ENCODE results near the gene ZFAND4. TPM values are rescaled to one million over a fixed set of nuclear protein-coding genes. Genes with fewer than 3 reads are reported as not detected.

Gene ZFAND4
- total and polyA plus RNA-seq, 9 of the 15 experiments (the other 6 are each of a cell fraction or from before 2014, with no cell fraction given) = 0.42 to 3.0 (median 1.5) TPM

DNA sequence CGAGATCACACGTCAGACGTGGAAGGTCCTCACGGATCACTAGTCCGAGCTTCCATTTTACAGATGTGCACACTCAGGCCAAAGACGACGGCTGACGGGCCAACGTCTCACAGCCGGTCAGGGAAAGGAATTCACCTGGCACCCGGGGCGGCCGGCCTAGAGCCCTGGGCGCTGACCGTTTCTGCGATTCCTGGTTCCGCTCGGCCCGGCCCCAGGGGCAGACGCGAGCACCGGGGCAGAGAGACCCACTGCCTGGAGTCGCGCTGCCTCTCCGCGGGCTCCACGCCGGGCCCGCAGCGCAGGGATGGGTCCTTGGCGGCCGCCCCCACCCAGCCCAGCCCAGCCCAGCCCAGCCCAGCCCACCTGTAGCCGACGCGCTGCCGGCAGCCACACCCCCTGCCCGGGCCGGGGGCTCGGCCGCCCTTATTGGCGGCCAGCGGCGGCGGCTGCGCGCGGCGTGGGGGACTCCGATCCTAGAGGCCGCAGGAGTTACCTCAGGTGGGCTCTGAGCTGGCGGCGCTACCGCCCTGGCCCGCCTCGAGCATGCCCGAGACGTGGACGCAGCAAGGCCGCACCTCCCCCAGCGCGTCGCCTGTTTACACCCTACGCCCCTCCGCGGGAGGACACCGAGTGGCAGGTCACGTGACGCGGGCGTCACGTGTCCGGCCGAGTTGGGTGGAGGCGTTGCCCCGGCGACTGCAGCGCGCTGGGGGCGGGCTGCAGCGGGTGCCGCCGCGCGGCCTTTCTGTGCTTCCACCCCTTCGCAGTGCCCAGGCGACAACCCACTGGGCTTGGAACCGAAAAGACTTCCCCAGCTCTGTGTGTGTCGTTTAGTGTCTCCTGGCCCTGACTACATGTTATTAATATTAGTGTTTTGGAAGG, 78.1 kb downstream of the ZFAND4 start (continued):
- 0 out of 2 replicates have a peak, but pooled peaks have one; percentile 56 for TF ChIP-seq ZNF592 (IDR thresholded peaks at IDR 0.05)
- peak; percentile 85 for TF ChIP-seq E2F3 (CRISPR knock-in tag; IDR thresholded peaks at IDR 0.05)
- TF ChIP-seq, protein P1, sequence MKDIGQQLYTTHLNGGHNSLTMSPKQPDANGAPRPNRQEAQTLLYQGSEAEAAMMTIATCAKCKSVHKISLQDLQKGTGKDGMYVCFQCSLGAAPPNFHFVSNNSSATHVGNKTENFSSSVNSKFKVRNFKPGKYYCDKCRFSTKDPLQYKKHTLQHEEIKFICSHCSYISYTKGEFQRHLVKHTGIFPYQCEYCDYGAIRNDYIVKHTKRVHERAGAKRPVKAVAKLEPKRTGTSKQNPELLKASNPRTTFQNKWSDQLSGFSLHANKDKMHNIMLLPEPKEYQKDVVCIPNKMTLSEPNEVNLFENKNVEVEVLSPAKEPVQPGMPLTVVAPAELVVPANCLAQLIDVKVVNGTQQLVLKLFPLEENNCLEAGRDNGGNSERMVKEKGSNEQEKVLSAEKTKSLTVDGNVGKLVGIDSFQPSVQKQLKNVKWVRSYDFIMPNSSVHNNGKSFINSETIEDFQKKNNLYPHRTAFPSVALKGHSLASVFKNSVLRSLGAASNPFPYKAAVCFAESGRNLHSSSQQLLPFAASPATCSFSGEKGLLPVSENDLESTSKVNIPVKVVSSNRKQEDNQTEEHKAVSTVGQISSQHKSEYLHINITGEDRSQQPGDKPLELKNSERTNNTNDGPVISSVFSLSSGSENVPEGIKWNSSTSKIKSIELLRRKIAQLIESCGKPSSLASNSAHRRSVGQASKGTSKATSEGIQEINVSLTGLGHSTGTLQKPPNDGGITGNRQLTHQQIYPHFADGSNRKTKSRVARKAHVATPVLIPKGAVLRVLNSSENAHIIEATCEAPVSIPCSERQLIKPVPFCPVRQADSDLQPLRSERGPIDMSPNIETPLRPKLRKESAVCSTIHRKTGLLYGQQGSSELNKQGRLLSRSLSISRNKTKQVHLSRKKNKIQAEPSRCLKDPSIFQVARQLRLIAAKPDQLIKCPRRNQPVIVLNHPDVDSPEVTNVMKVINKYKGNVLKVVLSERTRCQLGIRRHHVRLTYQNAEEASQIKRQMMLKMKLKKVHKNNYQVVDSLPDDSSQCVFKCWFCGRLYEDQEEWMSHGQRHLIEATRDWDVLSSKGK (CRISPR knock-in tag; IDR thresholded peaks at IDR 0.05) = no peak
- TF ChIP-seq, protein P2, sequence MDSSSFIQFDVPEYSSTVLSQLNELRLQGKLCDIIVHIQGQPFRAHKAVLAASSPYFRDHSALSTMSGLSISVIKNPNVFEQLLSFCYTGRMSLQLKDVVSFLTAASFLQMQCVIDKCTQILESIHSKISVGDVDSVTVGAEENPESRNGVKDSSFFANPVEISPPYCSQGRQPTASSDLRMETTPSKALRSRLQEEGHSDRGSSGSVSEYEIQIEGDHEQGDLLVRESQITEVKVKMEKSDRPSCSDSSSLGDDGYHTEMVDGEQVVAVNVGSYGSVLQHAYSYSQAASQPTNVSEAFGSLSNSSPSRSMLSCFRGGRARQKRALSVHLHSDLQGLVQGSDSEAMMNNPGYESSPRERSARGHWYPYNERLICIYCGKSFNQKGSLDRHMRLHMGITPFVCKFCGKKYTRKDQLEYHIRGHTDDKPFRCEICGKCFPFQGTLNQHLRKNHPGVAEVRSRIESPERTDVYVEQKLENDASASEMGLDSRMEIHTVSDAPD (CRISPR knock-in tag; IDR thresholded peaks at IDR 0.05) = no peak
- TF ChIP-seq NFE2 (IDR thresholded peaks at IDR 0.05; ENCODE audit: low read depth) = peak; percentile 18; the same call in 1 of the 2 replicates
- 0 out of 2 replicates have a peak, but pooled peaks have one; percentile 27 for TF ChIP-seq SMAD3 (CRISPR knock-in tag; conservative IDR thresholded peaks at IDR 0.05)
- peak; percentile 97 for TF ChIP-seq ZNF511 (CRISPR knock-in tag; IDR thresholded peaks at IDR 0.05)
- no peak; the same call in 1 of the 2 replicates for TF ChIP-seq SUPT5H (IDR thresholded peaks at IDR 0.05)
- no peak for TF ChIP-seq ZNF280B (CRISPR knock-in tag; IDR thresholded peaks at IDR 0.05)
- peak; percentile 56 for TF ChIP-seq SOX6 (IDR thresholded peaks at IDR 0.05)
- no peak for TF ChIP-seq FOXM1 (IDR thresholded peaks at IDR 0.05; ENCODE audit: low read depth)
- peak; percentile 89; the same call in 1 of the 2 replicates for TF ChIP-seq FOXM1 (CRISPR knock-in tag; IDR thresholded peaks at IDR 0.05; ENCODE audit: low read depth)
- 0 out of 2 replicates have a peak, but pooled peaks have one; percentile 31 for TF ChIP-seq CEBPG (CRISPR knock-in tag; IDR thresholded peaks at IDR 0.05)
- no peak for TF ChIP-seq CEBPG (tag; conservative IDR thresholded peaks at IDR 0.05 in 1 of 2, IDR thresholded peaks at IDR 0.05 in 1 of 2)
